K562 (cell line): ENCODE data around the gene NR5A1. TPM values are rescaled to one million over a fixed set of nuclear protein-coding genes. Genes with fewer than 3 reads are reported as not detected.
A peak's percentile ranks its signal among the peaks of the same experiment; 100 is the strongest.

Experiments
- ATAC-seq: fragments of 200-7000 bp; cut with Tn5 transposase; 3 replicates; pipeline ENCODE4 v1.9.1; 2020; ENCODE audit warnings: moderate library complexity
- BruUV-seq: library from RNA; stranded (reverse); fragments of 400-500 nt; replicated peaks from 2 replicates; lab custom pipeline; 2021; lab: Mats Ljungman, UMichigan
- CTCF ChIA-PET: fragments of 300-600 bp; formaldehyde crosslinking; extraction: SDS; loops from one replicate; lab custom pipeline; 2021; ENCODE audit warnings: low intra/inter-chr PET ratio; lab: Yijun Ruan, JAX
- POLR2A ChIA-PET: fragments of 300-600, 350-650 bp; sonication (Branson Sonifier 250); formaldehyde crosslinking; extraction: SDS; loops from one replicate; lab custom pipeline; 2021; ENCODE audit warnings: antibody characterized with exemption, inconsistent platforms; lab: Yijun Ruan, JAX
- DNase-seq, 4 experiments: peaks; one replicate each; pipeline versions ENCODE4 v3.0.0 to v3.0.0-alpha.2; 2011 to 2018; ENCODE audit warnings: low spot score in 3 of 4, mixed read lengths in 3 of 4; ENCODE audit errors: extremely low read depth in 1 of 4
- FAIRE-seq: peaks from 2 replicates; lab custom pipeline; 2011; peaks lifted over from hg19 to GRCh38; lab: Jason Lieb, UNC
- H2AFZ ChIP-seq: 2 replicates; pipeline ENCODE4 v1.6.0; 2011; ENCODE audit warnings: low read depth, low read length, control low read depth, inconsistent platforms
- H3K27ac ChIP-seq: fragments of 200-600 bp; 3 replicates; pipeline ENCODE4 v1.8.0; 2011; ENCODE audit warnings: low read depth, mild to moderate bottlenecking, control low read depth, inconsistent platforms, low read length, moderate library complexity, mixed read lengths; ENCODE audit errors: extremely low read depth
- H3K27me3 ChIP-seq, 2 experiments: fragments of 300-600 bp in 1 of 2; 2 replicates in 1 of 2; 3 replicates in 1 of 2; pipeline versions ENCODE4 v1.6.0 to v1.8.0; 2011; ENCODE audit warnings: inconsistent platforms in 2 of 2, low read length in 2 of 2, mild to moderate bottlenecking in 1 of 2, mixed read lengths in 1 of 2, moderate library complexity in 1 of 2; ENCODE audit not compliant: control insufficient read depth in 2 of 2, insufficient read depth in 2 of 2
- H3K36me3 ChIP-seq: fragments of 300-600 bp; 3 replicates; pipeline ENCODE4 v1.8.0; 2011; ENCODE audit warnings: mild to moderate bottlenecking, low read length, inconsistent platforms; ENCODE audit not compliant: control insufficient read depth, insufficient read depth
- H3K4me1 ChIP-seq, 2 experiments: fragments of 200-600 bp in 1 of 2; replicated peaks in 1 of 2; 2 replicates in 1 of 2; 3 replicates in 1 of 2; pipeline versions ENCODE4 v1.5.1 to v1.8.0; 2011; ENCODE audit warnings: inconsistent platforms in 2 of 2, low read length in 2 of 2, mild to moderate bottlenecking in 1 of 2, mixed read lengths in 1 of 2, moderate library complexity in 1 of 2; ENCODE audit not compliant: control insufficient read depth in 2 of 2, insufficient read depth in 2 of 2
- H3K4me2 ChIP-seq: 2 replicates; pipeline ENCODE4 v1.6.1; 2011; ENCODE audit warnings: low read length, control low read depth, inconsistent platforms, mixed read lengths; ENCODE audit not compliant: insufficient read depth
- H3K4me3 ChIP-seq: fragments of 200-600 bp; sonication (generic), shearing (Covaris generic); 2 replicates; pipeline ENCODE4 v1.5.1; 2016; ENCODE audit warnings: control low read depth, inconsistent platforms
- H3K79me2 ChIP-seq: fragments of 200-600 bp; 3 replicates; pipeline ENCODE4 v1.8.0; 2011; ENCODE audit warnings: low read length, inconsistent platforms; ENCODE audit not compliant: control insufficient read depth, insufficient read depth
- H3K9ac ChIP-seq, 2 experiments: 2 replicates each; pipeline versions ENCODE4 v1.6.0 to v1.6.1; 2011; ENCODE audit warnings: low read depth in 2 of 2, low read length in 2 of 2, control low read depth in 1 of 2, inconsistent platforms in 1 of 2, mild to moderate bottlenecking in 1 of 2, mixed read lengths in 1 of 2; ENCODE audit not compliant: insufficient read depth in 1 of 2
- H3K9me1 ChIP-seq: one replicate; pipeline ENCODE4 v1.6.0; 2011; ENCODE audit warnings: inconsistent platforms, mild to moderate bottlenecking, low read length, moderate library complexity; ENCODE audit not compliant: control insufficient read depth, insufficient read depth
- H3K9me3 ChIP-seq: replicated peaks from 2 replicates; pipeline ENCODE4 v1.5.1; 2011; ENCODE audit warnings: low read depth, low read length, inconsistent platforms; ENCODE audit not compliant: control insufficient read depth, insufficient read depth
- H4K20me1 ChIP-seq: replicated peaks from 2 replicates; pipeline ENCODE4 v1.6.1; 2011; ENCODE audit warnings: low read length, inconsistent platforms, mixed read lengths; ENCODE audit not compliant: control insufficient read depth, insufficient read depth
- FOXP1 ChIP-seq: sonication (generic); formaldehyde crosslinking; IDR thresholded peaks from 2 replicates; pipeline ENCODE4 v1.8.0; 2022; ENCODE audit warnings: mild to moderate bottlenecking, missing genetic modification reagents
- HMBOX1 ChIP-seq: sonication (generic); IDR thresholded peaks from 2 replicates; pipeline ENCODE4 v1.6.1; 2016
- MECOM ChIP-seq: fragments of 250-450 bp; sonication (Bioruptor Pico); IDR thresholded peaks from 2 replicates; pipeline ENCODE4 v1.8.0; 2022; ENCODE audit warnings: inconsistent platforms
- TCFL5 ChIP-seq: fragments of 250-450 bp; sonication (Bioruptor Pico); conservative IDR thresholded peaks from 2 replicates; pipeline ENCODE4 v1.6.1; 2021; ENCODE audit warnings: mild to moderate bottlenecking, moderate library complexity, matching md5 sums
- WGBS: fragments of 100-300 bp; shearing (Covaris generic); methylation state at CpG from one replicate; pipeline ENCODE4 v1.1.6; 2016; ENCODE audit warnings: low coverage, mixed read lengths; ENCODE audit not compliant: insufficient coverage; ENCODE audit errors: missing lambda C conversion rate; 5-methylcytosine and 5-hydroxymethylcytosine counted together
- in situ Hi-C: fragments of 300-500 bp; cut with MboI; formaldehyde crosslinking; loops from 4 replicates; pipeline ENCODE4 v1.15.0; 2018; ENCODE audit warnings: inconsistent platforms, mixed read lengths
- intact Hi-C: fragments of 100-400 bp; cut with micrococcal nuclease; formaldehyde crosslinking; loops from 2 replicates; pipeline ENCODE4 v1.14.2; 2022
- polyA plus RNA-seq, 8 experiments: library from polyadenylated mRNA; depleted of rRNA in 4 of 8; stranded (reverse) in 5 of 8; unstranded in 3 of 8; fragments of >200 nt; fragmentation: Nextera tagmentation in 2 of 8; fragmentation: Illumina TruSeq in 1 of 8; extraction: Ambion mirVana in 2 of 8; extraction: Trizol in 1 of 8; gene quantifications; 2 replicates each; pipeline versions ENCODE4 v1.2.1 to v1.2.3, GENCODE V29; 2011 to 2014; ENCODE audit warnings: inconsistent platforms in 1 of 8, missing spikeins in 1 of 8
- total RNA-seq, 7 experiments: library from RNA; depleted of rRNA in 6 of 7; stranded (reverse); fragments of >200 nt in 6 of 7; fragmentation: Illumina TruSeq in 2 of 7; extraction: Trizol in 2 of 7; gene quantifications; 2 replicates each; pipeline versions ENCODE4 v1.2.1 to v1.2.3, GENCODE V29; 2011 to 2021; ENCODE audit warnings: low replicate concordance in 1 of 7

The NR5A1 gene
- total and polyA plus RNA-seq, 9 of the 15 experiments (the other 6 are each of a cell fraction or from before 2014, with no cell fraction given): 0.11 to 0.32 (median 0.20) TPM; not detected in 6

DNA sequence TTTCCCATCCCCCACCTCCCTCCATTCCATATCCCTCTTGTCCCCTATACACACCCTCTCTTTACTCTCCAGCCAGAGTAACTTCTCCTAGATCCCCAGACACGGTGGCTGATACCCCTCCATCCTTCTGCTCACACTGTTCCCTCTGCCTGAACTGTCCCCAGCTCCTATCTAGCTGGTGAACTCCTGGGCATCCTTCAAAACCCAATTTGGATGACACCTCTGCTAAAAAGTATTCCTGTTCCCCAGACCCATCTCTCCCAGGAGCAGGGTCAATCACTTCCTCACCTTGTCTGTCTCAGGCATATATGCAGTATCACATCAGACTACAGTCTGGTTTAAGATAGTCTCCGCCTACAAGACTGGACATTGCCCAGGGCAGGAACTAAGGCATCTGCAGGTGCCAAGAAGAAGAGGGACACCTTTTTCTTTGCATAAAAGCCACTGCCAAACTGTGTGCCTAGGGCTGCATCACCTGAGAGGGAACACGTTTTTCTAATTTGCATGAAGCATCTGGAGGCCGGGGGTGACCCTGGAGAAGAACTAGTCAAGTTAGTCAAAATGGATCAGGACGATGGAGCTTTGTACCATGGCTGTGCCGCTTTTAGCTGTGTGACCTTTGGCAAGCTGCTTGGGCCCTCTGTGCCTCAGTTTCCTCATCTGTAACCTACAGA lies 27.1 kb downstream of the NR5A1 start:
- no peak overlapping the region; the same call in 1 of the 2 replicates for H3K4me2 ChIP-seq
- in situ Hi-C loops: no loop called here
- H3K79me2 ChIP-seq: no peaks in the 10 kb centered on the region
- H3K27ac ChIP-seq: no peak overlapping the region
- no peak overlapping the region for H3K9ac ChIP-seq
- ATAC-seq (no peak), DNase-seq (no peak), FAIRE-seq (no peak)
- H4K20me1 ChIP-seq: peaks cover 18% of the 10 kb centered on the region
- H3K4me3 ChIP-seq: no peak overlapping the region
- ChIA-PET CTCF (interaction anchor here (0.6 kb wide), 1 partner anchor 502 kb away, joined by 3 read pairs; no protein-coding TSS in a partner anchor), POLR2A (no interaction called here)
- 16% methylated on average over 6 of the region's 6 CpGs for WGBS
- intact Hi-C loops: loop anchor here (5.0 kb wide), 1 partner anchor 57 kb away; no protein-coding TSS in a partner anchor
- H3K4me1 ChIP-seq: peaks cover 0 to 56% of the 10 kb centered on the region in 2 experiments; a peak in 3 of 5 replicates
- BruUV-seq: no TSS peak
- H3K27me3 ChIP-seq: peaks cover 11 to 70% of the 10 kb centered on the region in 2 experiments; a peak in 4 of 5 replicates
- no peaks in the 10 kb centered on the region for H3K9me1 ChIP-seq
- TF ChIP-seq TCFL5 (CRISPR knock-in tag): no peak
- peak; percentile 86 for TF ChIP-seq HMBOX1
- TF ChIP-seq MECOM (CRISPR knock-in tag): no peak
- TF ChIP-seq FOXP1: no peak
- H3K9me3 ChIP-seq: no peaks in the 10 kb centered on the region
- H2AFZ ChIP-seq: peak overlapping the region; percentile 67; the same call in 1 of the 2 replicates
- H3K36me3 ChIP-seq: no peaks in the 10 kb centered on the region
